Measurements from ENCODE around the gene FBXW11. TPM values are rescaled to one million over a fixed set of nuclear protein-coding genes. Genes with fewer than 3 reads are reported as not detected.

The FBXW11 gene
- total and polyA plus RNA-seq, 10 donors = 7.5 to 72.1 (median 54.7) TPM

- Histone ChIP-seq H3K36me3 (peaks cover 0 to 24% (median 0%) of the 10 kb centered on the region in 6 donors), H3K4me3 (no peak overlapping the region), H3K9me3 (no peaks in the 10 kb centered on the region), H3K27me3 (replicated peaks in 1 of 7) (no peaks in the 10 kb centered on the region), H3K27ac (no peak overlapping the region), H3K4me1 (peaks cover 0 to under 1% (median 0%) of the 10 kb centered on the region in 6 donors)
- WGBS, 5 donors = 91 to 97% (median 94%) methylated on average over 3 of the region's 3 CpGs
- DNase-seq = no peak
- intact Hi-C loops (cut with DNase I; ENCODE audit: low total_unique reads) = no loop called here
- TF ChIP-seq CTCF (IDR thresholded peaks at IDR 0.05 in 8 of 11, conservative IDR thresholded peaks at IDR 0.05 in 3 of 11) = no peak
- no peak for TF ChIP-seq POLR2AphosphoS5 (IDR thresholded peaks at IDR 0.05)
- TF ChIP-seq POLR2A (IDR thresholded peaks at IDR 0.05) = no peak
Measured at GRCh38 chr5:171847026-171847425, 159.4 kb downstream of the FBXW11 start.

- Histone ChIP-seq H3K4me1 (no peaks in the 10 kb centered on the region), H3K9me3 (no peaks in the 10 kb centered on the region), H3K36me3 (peaks cover 0 to 29% (median 0%) of the 10 kb centered on the region in 6 donors), H3K27ac (no peak overlapping the region), H3K27me3 (replicated peaks in 1 of 7) (no peaks in the 10 kb centered on the region), H3K4me3 (no peak overlapping the region)
- TF ChIP-seq CTCF (IDR thresholded peaks at IDR 0.05 in 8 of 11, conservative IDR thresholded peaks at IDR 0.05 in 3 of 11) = no peak
- no peak for TF ChIP-seq POLR2A (IDR thresholded peaks at IDR 0.05)
- TF ChIP-seq POLR2AphosphoS5 (IDR thresholded peaks at IDR 0.05) = no peak
- WGBS, 5 donors = 70 to 93% (median 83%) methylated on average over 4 to 10 of the region's 10 CpGs
- no peak for DNase-seq
- intact Hi-C loops (cut with DNase I; ENCODE audit: low total_unique reads) = no loop called here
Measured at GRCh38 chr5:171846323-171846722, 160.1 kb downstream of the FBXW11 start.

GRCh38 chr5:171845857-171846256, 160.6 kb downstream of the FBXW11 start:
- H3K4me1 ChIP-seq = peaks cover 0 to 3% (median 0%) of the 10 kb centered on the region in 6 donors
- no peaks in the 10 kb centered on the region for H3K9me3 ChIP-seq
- TF ChIP-seq CTCF (IDR thresholded peaks at IDR 0.05 in 8 of 11, conservative IDR thresholded peaks at IDR 0.05 in 3 of 11) (no peak), POLR2AphosphoS5 (IDR thresholded peaks at IDR 0.05) (no peak), POLR2A (IDR thresholded peaks at IDR 0.05) (no peak)
- no peak overlapping the region for H3K27ac ChIP-seq
- intact Hi-C loops (cut with DNase I; ENCODE audit: low total_unique reads) = no loop called here
- no peaks in the 10 kb centered on the region for H3K27me3 ChIP-seq (replicated peaks in 1 of 7)
- peaks cover 0 to 34% (median 0%) of the 10 kb centered on the region in 6 donors for H3K36me3 ChIP-seq
- DNase-seq = no peak
- 80 to 94% (median 82%) methylated on average over 3 of the region's 3 CpGs for WGBS, 5 donors
- H3K4me3 ChIP-seq = no peak overlapping the region

- TF ChIP-seq POLR2A (IDR thresholded peaks at IDR 0.05) (no peak), CTCF (IDR thresholded peaks at IDR 0.05 in 8 of 11, conservative IDR thresholded peaks at IDR 0.05 in 3 of 11) (no peak), POLR2AphosphoS5 (IDR thresholded peaks at IDR 0.05) (no peak)
- 55 to 67% (median 56%) methylated on average over 5 to 11 of the region's 11 CpGs for WGBS, 5 donors
- intact Hi-C loops (cut with DNase I; ENCODE audit: low total_unique reads) = no loop called here
- H3K36me3 ChIP-seq = peaks cover 0 to 36% (median 0%) of the 10 kb centered on the region in 6 donors
- H3K4me3 ChIP-seq = no peak overlapping the region
- DNase-seq = no peak
- H3K9me3 ChIP-seq = no peaks in the 10 kb centered on the region
- no peaks in the 10 kb centered on the region for H3K27me3 ChIP-seq (replicated peaks in 1 of 7)
- peaks cover 0 to 8% (median 0%) of the 10 kb centered on the region in 6 donors for H3K4me1 ChIP-seq
- H3K27ac ChIP-seq = no peak overlapping the region
Measured at GRCh38 chr5:171845040-171845630, 161.3 kb downstream of the FBXW11 start.

All from spleen (tissue), 11 donors.